Thyroid gland (tissue), 4 donors: ENCODE measurements around the gene WWP2. TPM values are rescaled to one million over a fixed set of nuclear protein-coding genes. Genes with fewer than 3 reads are reported as not detected.
A peak's percentile ranks its signal among the peaks of the same experiment; 100 is the strongest.

ENCODE experiments used
- DNase-seq, 2 donors: peaks; one replicate each; pipeline ENCODE4 v3.0.0-alpha.2; 2019
- H3K27ac ChIP-seq, 3 donors: fragments of 200-600 bp; sonication (generic); 1 replicate in 2 of 3; 2 replicates in 1 of 3; pipeline ENCODE4 v1.5.1; 2016 to 2019; ENCODE audit warnings: mild to moderate bottlenecking in 1 of 3, moderate library complexity in 1 of 3
- H3K27me3 ChIP-seq: fragments of 200-600 bp; sonication (generic); one replicate; pipeline ENCODE4 v1.5.1; 2019
- H3K36me3 ChIP-seq, 2 donors: fragments of 200-600 bp; sonication (generic); one replicate each; pipeline ENCODE4 v1.5.1; 2016 to 2019
- H3K4me1 ChIP-seq, 2 donors: fragments of 200-600 bp; sonication (generic); one replicate each; pipeline ENCODE4 v1.5.1; 2017 to 2019
- H3K4me3 ChIP-seq, 3 donors: fragments of 200-600 bp; sonication (generic); replicated peaks in 1 of 3; 1 replicate in 2 of 3; 2 replicates in 1 of 3; pipeline ENCODE4 v1.5.1; 2016; ENCODE audit warnings: mild to moderate bottlenecking in 1 of 3
- H3K9me3 ChIP-seq: fragments of 200-600 bp; sonication (generic); one replicate; pipeline ENCODE4 v1.5.1; 2017
- CTCF ChIP-seq, 6 experiments: fragments of 200-600 bp in 3 of 6; fragments of 450-650 bp in 3 of 6; sonication (generic) in 3 of 6; IDR thresholded peaks; one replicate each; pipeline ENCODE4 v1.5.1; 2016 to 2019; ENCODE audit warnings: antibody characterized with exemption in 6 of 6, mild to moderate bottlenecking in 2 of 6, inconsistent platforms in 1 of 6, moderate library complexity in 1 of 6
- POLR2A ChIP-seq, 2 donors: fragments of 450-650 bp; IDR thresholded peaks; one replicate each; pipeline ENCODE4 v1.6.1; 2017; ENCODE audit warnings: antibody characterized with exemption in 2 of 2, mild to moderate bottlenecking in 2 of 2, moderate library complexity in 1 of 2
- WGBS, 2 donors: methylation state at CpG; one replicate each; pipeline ENCODE4 v1.1.5; 2017; 5-methylcytosine and 5-hydroxymethylcytosine counted together
- intact Hi-C: fragments of 100-400 bp; cut with DNase I; formaldehyde crosslinking; loops from one replicate; pipeline ENCODE4 v1.15.1; 2023
- total RNA-seq, 4 donors: library from RNA; depleted of rRNA; stranded (reverse); fragments of >200 nt; gene quantifications; one replicate each; pipeline ENCODE4 v1.2.3, GENCODE V29; 2016

WWP2 gene
- total RNA-seq, 4 donors from 2014 or later, result 35.9 to 72.1 (median 47.7) TPM

GRCh38 chr16:69816996-69817395, 54.9 kb downstream of the WWP2 start:
- DNase-seq, result no peak
- no peaks in the 10 kb centered on the region for H3K27me3 ChIP-seq
- 92 to 93% methylated on average over 4 of the region's 4 CpGs for WGBS, 2 donors
- TF ChIP-seq CTCF (IDR thresholded peaks at IDR 0.05) (no peak), POLR2A (IDR thresholded peaks at IDR 0.05) (no peak)
- no peaks in the 10 kb centered on the region for H3K9me3 ChIP-seq
- peaks cover 19 to 30% of the 10 kb centered on the region in 2 donors for H3K4me1 ChIP-seq
- no peaks in the 10 kb centered on the region for H3K36me3 ChIP-seq
- H3K27ac ChIP-seq, result no peak overlapping the region
- intact Hi-C loops, result no loop called here
- H3K4me3 ChIP-seq, result no peak overlapping the region

GRCh38 chr16:69818891-69819545, 56.9 kb downstream of the WWP2 start:
- H3K9me3 ChIP-seq, result no peaks in the 10 kb centered on the region
- intact Hi-C loops, result no loop called here
- TF ChIP-seq POLR2A (IDR thresholded peaks at IDR 0.05) (no peak), CTCF (IDR thresholded peaks at IDR 0.05) (no peak)
- no peak overlapping the region for H3K4me3 ChIP-seq
- no peaks in the 10 kb centered on the region for H3K36me3 ChIP-seq
- H3K27me3 ChIP-seq, result no peaks in the 10 kb centered on the region
- peaks cover 13 to 24% of the 10 kb centered on the region in 2 donors for H3K4me1 ChIP-seq
- WGBS, 2 donors, result 93 to 95% methylated on average over 8 of the region's 8 CpGs
- H3K27ac ChIP-seq, result no peak overlapping the region
- DNase-seq, result no peak

- TF ChIP-seq POLR2A (IDR thresholded peaks at IDR 0.05) (no peak), CTCF (IDR thresholded peaks at IDR 0.05) (no peak)
- Histone ChIP-seq H3K27me3 (no peaks in the 10 kb centered on the region), H3K4me1 (peaks cover 7 to 16% of the 10 kb centered on the region in 2 donors), H3K4me3 (no peak overlapping the region), H3K36me3 (no peaks in the 10 kb centered on the region), H3K27ac (peak overlapping the region; percentile 49 to 73 (median 58)), H3K9me3 (no peaks in the 10 kb centered on the region)
- DNase-seq, result peak; percentile 41 to 75
- 57 to 73% methylated on average over 12 to 15 of the region's 15 CpGs for WGBS, 2 donors
- intact Hi-C loops, result no loop called here
These were observed 58.9 kb downstream of the WWP2 start for GRCh38 chr16:69820926-69821541.

DNA sequence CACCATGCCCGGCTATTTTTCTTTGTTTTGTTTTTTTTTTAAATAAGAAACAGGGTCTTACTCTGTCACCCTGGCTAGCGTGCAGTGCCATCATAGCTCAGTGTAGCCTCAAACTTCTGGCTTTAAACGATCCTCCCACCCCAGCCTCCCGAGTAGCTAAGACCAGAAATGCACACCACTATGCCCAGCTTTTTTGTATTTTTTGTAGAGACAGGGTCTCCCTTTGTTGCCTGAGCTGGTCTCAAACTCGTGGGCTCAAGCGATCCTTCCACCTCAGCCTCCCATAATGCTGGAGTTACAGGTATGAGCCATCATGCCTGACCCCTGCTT, 59.7 kb downstream of the WWP2 start:
- WGBS, 2 donors, result 92 to 96% methylated on average over 6 of the region's 6 CpGs
- Histone ChIP-seq H3K9me3 (no peaks in the 10 kb centered on the region), H3K27me3 (no peaks in the 10 kb centered on the region), H3K36me3 (no peaks in the 10 kb centered on the region), H3K4me1 (peaks cover 7 to 16% of the 10 kb centered on the region in 2 donors), H3K4me3 (no peak overlapping the region), H3K27ac (peak overlapping the region in 2 of 3 donors; percentile 58 to 73)
- no peak for DNase-seq
- intact Hi-C loops, result no loop called here
- TF ChIP-seq CTCF (IDR thresholded peaks at IDR 0.05) (no peak), POLR2A (IDR thresholded peaks at IDR 0.05) (no peak)

GRCh38 chr16:69822174-69822935, 60.2 kb downstream of the WWP2 start:
- peak overlapping the region in 1 of 3 donors; percentile 73 for H3K27ac ChIP-seq

More at GRCh38 chr16:69822174-69822935, 60.2 kb downstream of the WWP2 start:
- 92 to 93% methylated on average over 11 of the region's 11 CpGs for WGBS, 2 donors
- peaks cover 7 to 12% of the 10 kb centered on the region in 2 donors for H3K4me1 ChIP-seq
- intact Hi-C loops, result no loop called here
- no peaks in the 10 kb centered on the region for H3K9me3 ChIP-seq
- DNase-seq, result no peak
- H3K27me3 ChIP-seq, result no peaks in the 10 kb centered on the region
- H3K4me3 ChIP-seq, result no peak overlapping the region
- TF ChIP-seq POLR2A (IDR thresholded peaks at IDR 0.05) (no peak), CTCF (IDR thresholded peaks at IDR 0.05) (no peak)
- no peaks in the 10 kb centered on the region for H3K36me3 ChIP-seq
